Measurements from ENCODE around the gene NBEAL2.
"Not testable (repeated sequence)": the region's sequence is repeated elsewhere in the genome, so short reads cannot be mapped to it uniquely, and the experiment has no call there.

Gene NBEAL2

DNA sequence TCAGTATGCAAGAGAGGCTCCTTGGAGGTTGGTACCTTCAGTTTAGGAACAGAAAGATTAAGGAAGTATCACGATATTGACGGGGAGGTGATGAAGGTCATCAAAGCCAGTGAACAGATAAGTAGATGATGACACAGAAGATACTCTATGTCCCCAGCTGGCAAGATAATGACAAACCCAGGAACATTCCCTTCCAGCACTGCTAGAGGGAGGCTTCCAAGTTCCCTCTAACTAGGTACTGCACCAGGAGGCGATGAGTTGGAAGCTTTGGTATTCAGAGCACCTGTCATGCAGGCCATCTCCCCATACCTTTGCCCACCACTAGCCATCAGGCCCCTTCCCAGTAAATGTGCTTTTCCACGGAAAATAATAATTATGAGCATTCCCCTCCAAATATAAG is 40.8 kb downstream of the NBEAL2 start:
- no peak for DNase-seq
- Histone ChIP-seq H3K27me3 (replicated peaks) (no peaks in the 10 kb centered on the region), H3K4me3 (ENCODE audit: low read depth, low read length) (no peak overlapping the region), H3K27ac (no peak overlapping the region), H3K36me3 (replicated peaks) (peaks cover 5% of the 10 kb centered on the region)
- TF ChIP-seq, protein P1, sequence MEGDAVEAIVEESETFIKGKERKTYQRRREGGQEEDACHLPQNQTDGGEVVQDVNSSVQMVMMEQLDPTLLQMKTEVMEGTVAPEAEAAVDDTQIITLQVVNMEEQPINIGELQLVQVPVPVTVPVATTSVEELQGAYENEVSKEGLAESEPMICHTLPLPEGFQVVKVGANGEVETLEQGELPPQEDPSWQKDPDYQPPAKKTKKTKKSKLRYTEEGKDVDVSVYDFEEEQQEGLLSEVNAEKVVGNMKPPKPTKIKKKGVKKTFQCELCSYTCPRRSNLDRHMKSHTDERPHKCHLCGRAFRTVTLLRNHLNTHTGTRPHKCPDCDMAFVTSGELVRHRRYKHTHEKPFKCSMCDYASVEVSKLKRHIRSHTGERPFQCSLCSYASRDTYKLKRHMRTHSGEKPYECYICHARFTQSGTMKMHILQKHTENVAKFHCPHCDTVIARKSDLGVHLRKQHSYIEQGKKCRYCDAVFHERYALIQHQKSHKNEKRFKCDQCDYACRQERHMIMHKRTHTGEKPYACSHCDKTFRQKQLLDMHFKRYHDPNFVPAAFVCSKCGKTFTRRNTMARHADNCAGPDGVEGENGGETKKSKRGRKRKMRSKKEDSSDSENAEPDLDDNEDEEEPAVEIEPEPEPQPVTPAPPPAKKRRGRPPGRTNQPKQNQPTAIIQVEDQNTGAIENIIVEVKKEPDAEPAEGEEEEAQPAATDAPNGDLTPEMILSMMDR (IDR thresholded peaks at IDR 0.05; ENCODE audit: low read depth, low read length, missing control alignments), result no peak
- in situ Hi-C loops (cut with HindIII; ENCODE audit: low pct_ligation_motif_present, low sequenced_read_pairs), result no loop called here

DNA sequence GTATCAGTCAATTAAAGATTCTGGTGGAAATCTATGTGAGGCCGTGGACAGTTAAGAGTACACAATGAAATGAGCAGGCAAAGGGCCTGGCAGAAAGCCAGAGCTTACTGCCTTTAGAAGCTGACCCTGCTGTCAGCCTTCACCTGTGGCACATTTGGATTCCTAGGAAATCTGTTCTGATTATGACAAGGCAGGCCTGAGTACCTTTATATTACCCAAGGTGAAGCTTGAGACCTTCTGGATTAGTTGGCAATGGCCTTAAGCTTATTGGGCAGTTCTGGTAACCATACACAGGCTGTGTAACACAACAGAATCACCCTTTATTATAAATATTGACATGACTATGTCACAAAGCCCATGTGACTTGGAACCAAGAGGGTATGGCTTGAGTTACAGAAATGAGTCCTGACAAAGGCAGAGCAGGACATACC is 43.2 kb downstream of the NBEAL2 start:
- Histone ChIP-seq H3K36me3 (replicated peaks) (peaks cover under 1% of the 10 kb centered on the region), H3K27me3 (replicated peaks) (no peaks in the 10 kb centered on the region), H3K27ac (no peak overlapping the region), H3K4me3 (ENCODE audit: low read depth, low read length) (no peak overlapping the region)
- DNase-seq, result no peak
- TF ChIP-seq, protein P1 (IDR thresholded peaks at IDR 0.05; ENCODE audit: low read depth, low read length, missing control alignments), result no peak
- in situ Hi-C loops (cut with HindIII; ENCODE audit: low pct_ligation_motif_present, low sequenced_read_pairs), result no loop called here

DNA sequence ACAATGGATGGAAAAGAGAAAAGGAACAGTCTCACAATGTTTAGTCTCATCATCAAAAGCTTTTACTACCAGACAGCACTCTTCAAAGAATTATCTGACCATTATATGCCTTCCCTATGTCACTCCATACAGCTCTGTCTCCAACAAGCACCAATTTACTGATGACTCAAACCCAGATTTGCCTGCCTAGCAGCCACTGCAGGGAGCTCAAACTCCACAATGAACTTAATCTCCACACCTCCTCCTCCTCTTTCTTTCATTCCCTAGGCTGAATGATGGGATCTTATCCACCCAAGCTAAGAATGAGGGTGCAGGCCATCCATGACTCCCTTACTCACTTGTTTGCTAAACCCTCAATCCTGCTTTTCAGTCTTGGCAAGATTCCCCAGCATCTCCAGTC is 45.5 kb downstream of the NBEAL2 start:
- Histone ChIP-seq H3K4me3 (ENCODE audit: low read depth, low read length) (no peak overlapping the region), H3K27me3 (replicated peaks) (no peaks in the 10 kb centered on the region), H3K27ac (peak overlapping the region; percentile 64), H3K36me3 (replicated peaks) (no peaks in the 10 kb centered on the region)
- in situ Hi-C loops (cut with HindIII; ENCODE audit: low pct_ligation_motif_present, low sequenced_read_pairs), result no loop called here
- TF ChIP-seq, protein P1 (IDR thresholded peaks at IDR 0.05; ENCODE audit: low read depth, low read length, missing control alignments), result no peak
- DNase-seq, result peak; percentile 56

DNA sequence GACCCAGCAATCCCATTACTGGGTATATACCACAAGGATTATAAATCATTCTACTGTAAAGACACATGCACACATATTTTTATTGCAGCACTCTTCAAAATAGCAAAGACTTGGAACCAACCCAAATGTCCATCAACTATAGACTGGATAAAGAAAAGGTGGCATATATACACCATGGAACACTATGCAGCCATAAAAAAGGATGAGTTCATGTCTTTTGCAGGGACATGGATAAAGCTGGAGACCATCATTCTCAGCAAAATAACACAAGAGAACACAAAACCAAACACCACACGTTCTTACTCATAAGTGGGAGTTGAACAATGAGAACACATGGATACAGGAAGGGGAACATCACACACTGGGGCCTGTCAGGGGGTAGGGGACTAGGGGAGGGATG is 47.0 kb downstream of the NBEAL2 start:
- H3K27me3 ChIP-seq (replicated peaks); H3K36me3 ChIP-seq (replicated peaks); in situ Hi-C loops (cut with HindIII; ENCODE audit: low pct_ligation_motif_present, low sequenced_read_pairs); H3K27ac ChIP-seq; H3K4me3 ChIP-seq (ENCODE audit: low read depth, low read length); DNase-seq: not testable (repeated sequence)

DNA sequence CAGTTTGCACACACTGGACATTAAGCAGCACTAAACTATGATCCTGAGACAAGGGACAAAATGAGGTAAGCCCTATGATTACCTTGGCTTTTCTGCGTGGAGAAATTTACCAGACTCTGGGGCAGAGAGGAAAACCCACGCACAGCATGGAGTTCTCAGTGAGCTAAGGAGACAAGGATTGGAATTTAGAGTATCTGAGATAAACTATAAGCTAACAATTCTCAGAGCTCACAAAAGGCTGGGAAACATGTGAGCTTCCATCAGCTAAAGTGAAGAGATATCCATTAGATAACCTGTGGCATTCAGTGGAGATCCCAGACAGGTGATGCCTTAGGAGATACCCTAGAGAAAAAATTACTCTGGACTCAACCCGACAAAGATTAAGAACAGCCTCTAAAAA is 48.7 kb downstream of the NBEAL2 start:
- in situ Hi-C loops (cut with HindIII; ENCODE audit: low pct_ligation_motif_present, low sequenced_read_pairs), result no loop called here
- no peak overlapping the region for H3K4me3 ChIP-seq (ENCODE audit: low read depth, low read length)
- H3K27me3 ChIP-seq (replicated peaks), result no peaks in the 10 kb centered on the region
- no peak for DNase-seq
- TF ChIP-seq, protein P1 (IDR thresholded peaks at IDR 0.05; ENCODE audit: low read depth, low read length, missing control alignments), result no peak
- H3K27ac ChIP-seq, result no peak overlapping the region
- no peaks in the 10 kb centered on the region for H3K36me3 ChIP-seq (replicated peaks)

DNA sequence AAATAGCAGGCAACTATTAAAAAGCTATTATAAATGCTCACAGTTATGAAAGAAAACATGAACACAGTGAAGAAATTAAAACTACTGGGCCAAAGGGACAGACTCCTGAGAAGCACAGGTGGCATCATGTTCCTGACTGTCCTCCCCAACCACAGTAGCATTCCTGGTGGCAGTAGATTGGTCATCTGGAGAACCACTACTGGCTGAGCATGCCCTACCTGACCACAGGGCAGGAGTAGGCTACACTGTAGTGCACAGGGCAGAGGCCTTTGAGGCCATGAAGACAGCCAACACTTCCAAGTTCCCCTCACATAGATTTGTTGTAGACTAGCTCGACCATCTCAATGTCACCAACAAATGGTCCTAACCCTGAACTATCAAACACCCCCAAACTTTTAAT is 49.2 kb downstream of the NBEAL2 start:
- Histone ChIP-seq H3K27ac (no peak overlapping the region), H3K27me3 (replicated peaks) (no peaks in the 10 kb centered on the region), H3K36me3 (replicated peaks) (no peaks in the 10 kb centered on the region), H3K4me3 (ENCODE audit: low read depth, low read length) (no peak overlapping the region)
- in situ Hi-C loops (cut with HindIII; ENCODE audit: low pct_ligation_motif_present, low sequenced_read_pairs), result no loop called here
- no peak for DNase-seq
- TF ChIP-seq, protein P1 (IDR thresholded peaks at IDR 0.05; ENCODE audit: low read depth, low read length, missing control alignments), result no peak

DNA sequence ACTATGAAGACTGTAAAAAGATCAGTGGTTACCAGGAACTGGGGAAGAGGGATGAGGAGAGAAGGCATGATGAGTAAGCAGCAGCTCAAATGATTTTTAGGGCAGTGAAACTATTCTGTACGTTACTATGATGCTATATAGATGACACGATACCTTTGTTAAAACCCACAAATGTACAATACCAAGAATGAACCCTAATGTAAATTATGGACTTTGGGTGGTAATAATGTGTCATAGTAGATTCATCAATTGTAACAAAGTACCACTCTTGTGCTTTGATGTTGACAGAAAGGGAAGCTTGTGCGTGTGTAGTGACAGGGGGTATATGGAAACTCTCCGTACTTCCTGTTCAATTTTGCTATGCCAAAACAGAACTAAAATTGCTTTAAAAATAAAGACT is 51.6 kb downstream of the NBEAL2 start:
- not testable (repeated sequence) for H3K27ac ChIP-seq

More for the DNA sequence above, 51.6 kb downstream of the NBEAL2 start:
- in situ Hi-C loops (cut with HindIII; ENCODE audit: low pct_ligation_motif_present, low sequenced_read_pairs); H3K27me3 ChIP-seq (replicated peaks); DNase-seq; H3K4me3 ChIP-seq (ENCODE audit: low read depth, low read length): not testable (repeated sequence)
- peaks cover 14% of the 10 kb centered on the region for H3K36me3 ChIP-seq (replicated peaks)
